ENCODE measurements around the gene ETS2.

- no peak for TF ChIP-seq POLR2AphosphoS5 (IDR thresholded peaks at IDR 0.05; ENCODE audit: low read depth, low read length)
- no peak for TF ChIP-seq CTCF (IDR thresholded peaks at IDR 0.05)
- TF ChIP-seq REST (IDR thresholded peaks at IDR 0.05; ENCODE audit: insufficient read depth in 1 of 2, low read depth in 2 of 2, low read length in 1 of 2): no peak
- TF ChIP-seq SIN3A (IDR thresholded peaks at IDR 0.05; ENCODE audit: borderline replicate concordance, insufficient read depth, low read depth, low read length): no peak
Measured at GRCh38 chr21:38852278-38852677, 46.5 kb downstream of the ETS2 start.
